NCI-H2196 treated with DMSO at 0.1 percent for 48 hours (cell line): Measurements from ENCODE around the gene NOD2.

Experiments used
- DNase-seq: peaks from one replicate; lab custom pipeline; 2025; ENCODE audit not compliant: unreplicated experiment; lab: John Stamatoyannopoulos, UW

The NOD2 gene

DNA sequence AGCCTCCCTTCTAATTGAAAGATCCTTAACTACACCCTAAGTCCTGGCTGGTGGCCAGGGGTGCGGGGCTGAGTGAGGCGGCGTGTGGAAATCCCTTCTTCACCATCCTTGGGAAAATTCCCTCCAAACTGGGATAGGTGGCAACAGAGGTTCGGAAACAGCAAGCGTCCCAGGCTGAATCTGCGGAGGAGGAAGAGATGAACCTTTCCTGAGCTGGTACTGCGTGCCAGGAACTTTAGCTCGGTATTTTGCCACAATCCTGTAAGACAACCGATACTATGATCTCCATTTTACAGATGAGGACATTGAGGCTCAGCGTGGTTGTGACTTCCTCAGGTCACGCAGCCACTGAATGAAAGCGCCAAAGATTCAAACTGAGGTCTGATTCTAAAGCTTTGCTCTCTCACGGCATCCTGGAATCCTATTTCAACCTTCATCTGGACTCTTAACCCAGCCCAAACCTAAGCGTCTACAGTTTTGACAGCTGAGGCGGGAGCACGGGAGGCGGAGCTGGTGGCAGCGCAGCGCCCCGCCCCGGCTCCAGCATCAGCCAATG lies 47.9 kb downstream of the NOD2 start:
- no peak for DNase-seq

DNA sequence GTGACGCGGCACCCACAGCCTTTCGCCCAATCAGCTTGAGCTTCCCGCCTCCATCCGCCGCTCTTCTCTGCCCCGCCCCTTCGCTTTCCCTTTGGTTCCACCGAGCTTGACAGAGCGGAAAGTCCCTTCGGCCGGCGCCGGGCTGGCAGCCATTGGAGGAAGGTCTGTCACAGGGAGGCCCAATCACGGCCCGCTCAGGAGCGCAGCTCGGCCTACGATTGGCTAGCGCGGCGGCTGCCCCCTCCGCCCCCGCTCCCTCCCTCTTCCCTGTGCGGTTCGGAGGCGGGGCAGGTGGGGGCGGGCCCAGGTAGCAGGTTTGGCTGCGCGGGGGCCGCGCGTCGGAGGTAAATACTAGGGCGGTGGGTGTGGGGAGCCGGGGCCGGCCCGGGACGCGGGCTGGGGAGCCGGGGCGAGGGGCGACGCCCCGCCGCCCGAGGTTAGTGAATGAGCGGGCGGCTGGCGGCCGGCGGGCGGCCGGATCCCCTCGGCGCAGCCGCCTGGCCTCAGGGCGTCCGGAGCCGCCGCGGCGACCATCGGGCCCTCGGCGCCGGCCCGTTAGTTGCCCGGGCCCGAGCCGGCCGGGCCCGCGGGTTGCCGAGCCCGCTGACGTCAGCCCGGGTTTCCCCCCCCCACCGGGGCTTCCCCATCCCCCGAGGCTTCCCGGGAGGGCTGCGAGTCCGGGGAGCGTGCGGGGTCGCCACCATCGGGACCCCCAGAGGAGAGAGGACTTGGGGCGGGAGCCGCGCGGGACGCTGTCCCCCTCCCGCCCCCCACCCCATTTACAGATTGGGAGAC lies 48.6 kb downstream of the NOD2 start, which contains the start of gene CYLD:
Gene CYLD (plus strand): TSS at position 306 of the 795 bp plus-strand sequence. CDS start 7,613 bp downstream, outside the sequence.
- peak; percentile 90 for DNase-seq

DNA sequence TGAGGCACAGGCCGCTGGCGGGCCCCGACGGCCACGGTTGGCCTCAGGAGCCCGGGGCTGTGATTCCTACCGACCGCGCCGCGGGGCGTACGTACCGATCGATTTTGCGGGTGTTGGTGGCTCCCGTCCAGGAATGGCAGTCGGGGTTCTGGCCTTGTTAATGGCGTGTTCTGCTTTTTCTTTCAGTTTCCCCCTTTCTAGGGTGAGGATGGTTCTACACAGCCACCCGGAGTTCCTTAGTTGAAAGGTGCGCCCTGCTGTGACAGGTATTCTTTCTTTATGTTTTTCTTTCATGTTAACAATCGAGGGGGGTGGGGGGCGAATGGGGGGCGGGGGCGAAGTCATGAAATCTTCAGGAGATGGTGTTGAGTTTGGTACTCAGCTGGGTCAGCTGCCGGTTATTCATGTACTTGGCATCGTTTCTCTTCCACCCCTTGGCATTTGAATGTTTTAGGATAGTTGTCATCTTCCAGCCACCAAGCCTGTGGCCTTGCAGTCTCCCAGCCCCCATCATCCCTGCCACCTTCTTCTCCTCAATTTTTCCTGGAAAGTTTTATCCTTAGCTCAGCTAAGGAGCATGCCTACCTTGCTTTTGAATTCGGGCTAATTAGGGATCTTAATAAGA lies 49.3 kb downstream of the NOD2 start:
- DNase-seq = no peak

DNA sequence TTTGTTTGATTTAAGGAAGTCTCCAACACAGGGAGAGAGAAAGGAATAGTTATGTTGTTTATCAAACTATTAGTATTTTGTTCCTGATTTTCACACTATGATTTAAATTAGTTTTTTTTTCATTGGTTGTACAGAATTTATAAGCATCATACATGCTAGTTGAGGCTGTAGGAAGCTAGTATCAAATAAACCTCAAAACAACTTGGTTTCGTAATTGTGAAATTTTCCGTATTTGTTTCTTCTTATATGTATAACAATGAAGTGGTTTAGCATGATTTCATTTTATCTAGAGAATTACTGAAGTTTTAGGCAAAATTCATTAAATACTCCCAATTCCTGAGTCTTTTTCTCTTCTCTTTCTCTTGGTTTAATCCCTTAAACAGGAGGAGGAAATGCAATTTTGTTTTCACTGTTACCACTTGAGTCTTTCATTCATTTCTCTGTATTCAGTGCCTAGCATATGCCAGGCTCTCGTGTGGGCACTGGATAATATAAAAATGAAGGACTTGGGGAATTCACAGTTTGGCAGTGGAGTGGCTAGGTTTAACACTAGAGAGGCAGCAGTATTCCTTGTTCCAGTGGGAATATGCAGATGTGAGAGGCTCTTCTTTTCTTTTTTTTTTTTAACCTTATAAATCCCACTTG lies 50.3 kb downstream of the NOD2 start:
- no peak for DNase-seq

DNA sequence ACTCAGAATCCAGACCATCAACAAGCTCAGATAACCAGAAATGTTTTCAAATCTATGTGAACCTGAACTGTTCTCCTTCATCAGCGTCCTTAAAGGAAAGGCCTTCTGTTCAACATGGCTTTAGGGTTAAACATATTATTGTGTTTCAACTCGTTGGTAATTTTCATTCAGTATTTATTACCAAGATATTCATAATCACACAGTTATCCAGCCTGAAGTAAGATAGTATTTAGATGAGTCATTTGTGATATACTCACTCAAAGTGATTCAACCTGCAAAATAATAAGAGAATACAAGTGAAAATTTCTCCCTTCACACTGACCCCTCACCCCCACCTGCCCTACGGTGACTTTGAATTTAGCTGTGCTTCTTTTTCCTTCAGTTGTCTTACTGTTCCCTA lies 51.5 kb downstream of the NOD2 start:
- DNase-seq = no peak

DNA sequence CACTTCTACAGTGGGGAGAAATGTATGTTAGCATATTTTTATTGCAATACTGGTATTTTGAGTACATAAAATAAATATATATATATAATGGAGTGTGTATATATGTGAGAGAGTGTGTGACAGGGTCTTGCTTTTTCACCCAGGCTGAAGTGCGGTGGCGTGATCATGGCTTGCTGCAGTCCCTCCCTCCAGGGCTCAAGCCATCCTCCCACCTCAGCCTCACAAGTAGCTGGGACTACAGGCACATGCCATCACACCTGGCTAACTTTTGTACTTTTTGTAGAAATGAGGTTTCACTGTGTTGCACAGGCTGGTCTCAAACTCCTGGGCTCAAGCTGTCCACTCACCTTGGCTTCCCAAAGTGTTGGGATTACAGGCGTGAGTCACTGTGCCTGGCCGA lies 52.5 kb downstream of the NOD2 start:
- DNase-seq = no peak

DNA sequence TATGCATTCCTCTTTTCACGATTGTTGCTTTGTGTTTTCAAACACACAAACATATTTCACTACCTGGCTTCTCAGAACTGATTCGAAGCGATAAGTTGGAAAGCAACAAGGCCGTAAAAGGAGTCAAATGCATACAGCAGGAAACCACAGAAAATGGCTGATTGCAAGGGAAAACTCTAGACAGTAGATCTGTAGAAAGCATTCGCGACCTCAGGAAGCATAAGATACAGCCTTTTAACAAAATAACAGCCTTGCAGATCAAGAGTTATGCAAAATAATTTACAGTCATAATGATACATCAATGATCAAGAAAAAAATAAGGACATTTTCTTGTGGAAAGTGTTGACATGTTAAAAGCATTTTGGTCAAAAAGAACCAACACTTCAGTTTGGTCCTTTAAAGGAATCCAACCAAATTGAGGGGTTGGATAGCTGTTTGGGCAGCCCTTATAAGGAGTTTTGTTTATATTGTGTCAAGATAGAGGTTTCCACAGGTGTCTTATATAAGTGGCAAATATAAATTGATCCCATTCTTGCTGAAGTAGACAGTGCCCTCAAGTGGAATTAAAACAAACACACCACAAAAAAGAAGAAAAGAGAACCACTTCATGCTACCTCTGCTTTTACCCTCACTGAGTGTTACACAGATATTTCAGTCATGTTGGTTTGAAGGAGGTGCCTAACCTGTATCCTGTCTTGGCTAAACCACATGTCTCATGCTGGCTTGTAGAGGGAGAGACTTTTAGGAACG lies 54.0 kb downstream of the NOD2 start:
- DNase-seq = no peak

DNA sequence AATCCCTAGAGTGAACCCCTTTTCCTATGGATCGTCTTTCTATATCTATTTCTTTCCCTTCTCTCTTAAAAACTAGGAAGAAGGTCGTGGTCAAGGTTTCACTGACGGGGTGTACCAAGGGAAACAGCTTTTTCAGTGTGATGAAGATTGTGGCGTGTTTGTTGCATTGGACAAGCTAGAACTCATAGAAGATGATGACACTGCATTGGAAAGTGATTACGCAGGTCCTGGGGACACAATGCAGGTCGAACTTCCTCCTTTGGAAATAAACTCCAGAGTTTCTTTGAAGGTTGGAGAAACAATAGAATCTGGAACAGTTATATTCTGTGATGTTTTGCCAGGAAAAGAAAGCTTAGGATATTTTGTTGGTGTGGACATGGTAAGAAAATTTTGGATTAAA lies 58.1 kb downstream of the NOD2 start:
- no peak for DNase-seq

DNA sequence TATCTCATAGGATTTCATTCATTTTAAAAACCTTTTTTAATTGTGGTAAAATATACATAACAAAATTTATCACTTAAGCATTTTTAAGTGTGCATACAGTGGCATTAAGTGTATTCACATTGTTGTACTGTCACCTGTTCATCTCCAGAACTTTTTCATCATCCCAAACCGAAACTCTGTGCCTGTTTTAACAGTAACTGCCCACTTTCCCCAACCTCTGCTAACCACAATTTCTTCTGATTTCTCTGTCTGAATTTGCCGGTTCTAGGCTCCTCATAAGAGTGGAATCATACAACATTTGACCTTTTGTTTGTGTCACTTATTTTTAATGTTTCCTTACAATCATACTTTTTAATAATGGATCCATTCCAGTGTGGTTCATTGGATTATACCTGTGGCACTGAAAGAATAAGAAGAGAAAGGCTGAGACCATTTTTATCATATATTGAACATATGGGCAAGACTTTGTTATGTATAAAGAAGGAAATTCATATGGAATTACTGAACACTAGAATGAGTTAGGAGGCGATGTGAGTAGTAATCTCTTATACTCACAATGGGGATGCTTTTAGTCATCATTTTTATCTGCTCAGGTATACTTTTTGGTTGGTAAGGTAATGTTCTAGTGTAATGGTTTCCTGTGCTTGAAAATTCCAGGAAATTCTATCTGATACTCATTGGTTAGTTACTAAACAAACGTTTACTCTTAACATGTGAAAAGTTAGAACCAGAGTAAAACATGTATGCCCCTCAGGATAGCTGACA lies 59.2 kb downstream of the NOD2 start:
- no peak for DNase-seq

DNA sequence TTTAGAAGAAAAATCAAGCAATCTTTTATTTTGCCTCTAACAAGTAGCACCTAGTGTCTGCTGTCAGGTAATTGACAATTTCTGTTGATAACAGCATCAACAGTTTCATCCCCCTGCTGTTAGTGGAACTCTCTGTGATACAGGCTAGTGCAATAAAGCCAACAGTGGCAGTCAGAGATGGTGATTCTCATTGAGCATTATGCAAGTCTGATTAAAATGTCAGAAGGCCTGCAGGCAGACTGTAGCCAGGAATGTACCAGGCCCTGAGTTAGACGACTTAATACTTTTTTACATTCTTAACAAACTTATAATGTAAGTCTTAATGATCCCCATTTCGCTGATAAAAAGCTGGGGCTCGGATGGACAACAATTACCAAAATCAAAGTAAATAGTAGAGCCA lies 63.1 kb downstream of the NOD2 start:
- no peak for DNase-seq

DNA sequence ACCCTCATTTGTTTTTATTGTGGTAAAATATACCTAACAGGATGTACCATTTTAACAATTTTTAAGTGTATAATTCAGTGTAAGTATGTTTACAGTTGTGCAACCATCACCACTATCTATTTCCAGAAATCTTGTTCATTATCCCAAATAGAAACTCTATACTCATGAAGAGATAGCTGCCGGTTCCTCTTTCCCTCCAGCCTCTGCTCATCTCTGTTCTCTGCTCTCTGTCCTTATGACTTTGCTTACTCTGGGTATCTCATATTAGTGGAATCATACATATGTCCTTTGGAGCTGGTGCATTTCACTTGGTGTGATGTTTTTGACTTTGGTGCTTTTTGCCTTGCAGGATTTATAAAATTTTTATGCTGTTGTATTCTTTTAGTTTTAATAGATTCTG lies 67.9 kb downstream of the NOD2 start:
- DNase-seq = no peak

DNA sequence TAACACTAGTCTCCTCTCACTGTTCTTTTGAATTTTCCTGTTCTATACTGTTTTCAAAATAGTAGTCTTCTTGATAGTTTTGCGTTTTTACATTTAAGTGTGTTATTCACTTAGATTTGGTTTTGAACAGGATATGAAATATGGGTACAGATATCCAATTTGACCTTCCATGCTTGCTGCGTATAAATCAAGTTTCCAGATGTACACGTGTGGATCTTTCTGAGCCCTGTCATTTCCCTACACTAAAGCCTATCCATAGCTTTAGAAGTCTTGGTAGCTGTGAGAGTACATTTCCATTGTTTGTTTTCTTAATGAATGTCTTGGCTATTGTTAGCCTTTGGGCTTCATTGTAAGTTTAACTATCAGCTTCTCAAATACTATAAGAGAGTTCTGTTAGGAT lies 68.8 kb downstream of the NOD2 start:
- no peak for DNase-seq

DNA sequence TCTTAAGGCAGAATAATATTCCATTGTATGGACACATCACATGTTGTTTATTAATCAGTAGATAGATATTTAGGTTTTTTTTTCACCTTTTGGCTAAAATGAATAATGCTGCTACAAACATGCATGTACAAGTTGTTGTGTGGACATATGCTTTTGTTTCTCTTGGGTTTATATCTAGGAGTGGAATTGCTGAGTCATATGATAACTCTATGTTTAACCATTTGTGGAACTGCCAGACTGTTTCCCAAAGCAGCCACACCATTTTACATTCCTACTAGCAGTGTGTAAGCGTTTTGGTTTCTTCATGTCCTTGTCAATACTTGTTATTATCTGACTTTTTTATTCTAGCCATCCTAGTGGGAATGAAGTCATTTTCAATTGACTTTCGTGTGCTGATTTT lies 69.8 kb downstream of the NOD2 start:
- DNase-seq = no peak

DNA sequence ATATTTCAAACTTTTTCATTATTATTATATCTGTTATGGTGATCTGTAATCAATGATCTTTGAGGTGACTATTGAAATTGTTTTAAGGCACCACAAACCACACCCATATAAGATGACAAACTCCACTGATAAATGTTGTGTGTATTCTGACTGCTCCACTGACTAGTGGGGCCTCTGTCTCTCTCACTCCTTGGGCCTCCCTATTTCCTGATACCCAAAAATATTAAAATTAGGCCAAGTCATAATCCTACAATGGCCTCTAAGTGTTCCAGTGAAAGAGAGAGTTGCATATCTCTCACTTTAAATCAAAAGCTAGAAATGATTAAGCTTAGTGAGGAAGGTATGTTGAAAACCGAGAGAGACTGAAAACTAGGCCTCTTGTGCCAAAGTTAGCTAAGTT lies 71.9 kb downstream of the NOD2 start:
- no peak for DNase-seq

DNA sequence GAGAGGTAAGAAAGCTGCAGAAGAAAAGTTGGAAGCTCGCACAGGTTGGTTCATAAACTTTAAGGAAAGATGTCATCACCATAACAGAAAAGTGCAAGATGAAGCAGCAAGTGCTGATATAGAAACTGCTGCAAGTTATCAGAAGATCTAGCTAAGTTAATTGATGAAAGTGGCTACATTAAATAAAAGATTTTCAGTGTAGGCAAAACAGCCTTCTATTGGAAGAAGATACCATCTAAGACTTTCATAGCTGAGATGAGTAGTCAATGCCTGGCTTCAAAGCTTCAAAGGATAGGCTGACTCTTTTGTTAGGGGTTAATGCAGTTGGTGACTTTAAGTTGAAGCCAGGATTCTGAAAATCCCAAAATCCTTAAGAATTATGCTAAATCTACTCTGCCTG lies 72.5 kb downstream of the NOD2 start:
- no peak for DNase-seq

DNA sequence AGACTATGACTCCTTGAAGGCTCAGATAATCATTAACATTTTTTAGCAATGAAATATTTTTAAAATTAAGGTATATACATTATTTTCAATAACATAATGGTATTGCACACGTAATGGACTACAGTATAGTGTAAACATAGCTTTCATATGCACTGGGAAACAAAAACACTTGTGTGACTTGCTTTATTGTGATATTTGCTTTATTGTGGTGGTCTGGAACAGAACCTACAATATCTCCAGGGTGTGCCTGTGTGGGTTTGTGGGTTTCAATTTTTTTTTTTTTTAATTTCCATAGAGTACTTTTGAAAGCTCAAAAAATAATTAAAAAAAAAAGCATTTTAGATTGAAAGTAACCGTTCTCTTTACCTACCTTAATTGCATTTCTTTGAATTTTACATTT lies 73.8 kb downstream of the NOD2 start:
- no peak for DNase-seq

DNA sequence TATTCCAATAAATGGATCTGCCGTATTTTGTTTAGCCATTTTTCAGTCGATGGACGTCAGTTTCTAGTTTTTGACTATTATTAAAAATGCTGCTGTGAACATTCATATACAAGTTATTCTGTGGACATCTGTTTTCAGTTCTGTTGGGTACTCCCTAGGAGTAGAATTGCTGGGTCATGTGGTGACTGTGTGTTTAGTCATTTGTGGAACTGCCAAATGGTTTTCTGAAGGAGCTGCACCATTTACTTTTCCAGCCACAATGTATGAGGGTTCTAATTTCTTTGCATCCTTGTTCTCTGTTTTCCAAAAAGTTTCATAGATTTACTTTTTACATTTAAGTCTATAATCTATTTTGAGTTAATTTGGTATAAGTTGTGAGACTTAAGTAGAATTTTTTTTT lies 78.0 kb downstream of the NOD2 start:
- DNase-seq = no peak

DNA sequence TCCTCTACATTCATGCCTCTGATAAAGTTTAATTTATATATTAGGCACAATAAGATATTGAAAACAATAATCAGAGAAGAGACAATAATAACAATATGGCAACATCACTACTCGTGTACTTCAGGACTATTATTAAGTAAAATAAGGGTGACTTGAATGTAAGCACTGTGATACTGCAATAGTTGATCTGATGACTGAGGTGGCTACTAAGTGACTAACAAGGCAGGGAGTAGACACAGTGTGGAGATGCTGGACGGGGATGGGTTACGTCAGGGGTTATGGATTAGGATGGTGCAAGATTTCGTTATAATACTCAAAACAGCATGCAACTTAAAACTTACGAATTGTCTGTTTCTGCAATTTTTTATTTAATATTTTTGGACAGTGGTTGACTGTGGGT lies 81.0 kb downstream of the NOD2 start:
- DNase-seq = no peak

DNA sequence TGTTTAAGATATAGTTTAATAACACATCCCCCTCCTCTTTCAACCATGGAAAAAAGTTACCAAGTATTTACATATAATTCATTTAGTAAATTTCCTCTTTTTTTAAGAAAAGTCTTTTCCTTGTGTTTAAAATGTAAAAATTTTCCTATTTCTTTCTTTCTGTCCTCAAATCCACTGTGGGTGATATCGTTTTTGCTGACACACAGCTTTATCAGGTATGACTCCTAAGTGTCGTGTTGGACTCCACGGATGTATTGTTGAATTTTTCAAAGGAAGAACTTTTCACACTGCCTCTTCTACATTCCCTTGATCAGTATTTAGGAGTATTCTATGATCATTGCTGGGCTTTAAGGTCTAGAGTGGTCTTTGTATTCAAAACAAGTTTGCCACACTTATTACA lies 81.6 kb downstream of the NOD2 start:
- no peak for DNase-seq

DNA sequence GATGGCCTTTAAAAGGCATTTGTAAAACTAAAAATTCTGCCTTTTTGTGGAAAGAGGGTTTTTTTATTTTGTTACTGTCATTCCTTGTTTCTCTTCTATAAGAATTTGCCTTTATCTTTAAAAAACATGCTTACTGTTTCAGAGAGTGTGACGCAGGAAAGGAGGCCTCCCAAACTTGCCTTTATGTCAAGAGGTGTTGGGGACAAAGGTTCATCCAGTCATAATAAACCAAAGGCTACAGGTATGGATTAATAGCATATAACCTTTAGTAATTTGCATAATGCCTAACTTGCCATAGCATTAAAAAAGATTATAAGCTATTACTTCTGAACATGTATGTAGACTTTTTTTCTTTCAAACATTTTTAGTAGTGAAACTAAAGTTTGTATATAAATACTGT lies 82.6 kb downstream of the NOD2 start:
- no peak for DNase-seq
